ENCODE results near the gene TRAPPC12. TPM values are rescaled to one million over a fixed set of nuclear protein-coding genes. Genes with fewer than 3 reads are reported as not detected.

Gene TRAPPC12
- total and polyA plus RNA-seq, 8 donors: 35.2 to 97.5 (median 40.9) TPM

DNA sequence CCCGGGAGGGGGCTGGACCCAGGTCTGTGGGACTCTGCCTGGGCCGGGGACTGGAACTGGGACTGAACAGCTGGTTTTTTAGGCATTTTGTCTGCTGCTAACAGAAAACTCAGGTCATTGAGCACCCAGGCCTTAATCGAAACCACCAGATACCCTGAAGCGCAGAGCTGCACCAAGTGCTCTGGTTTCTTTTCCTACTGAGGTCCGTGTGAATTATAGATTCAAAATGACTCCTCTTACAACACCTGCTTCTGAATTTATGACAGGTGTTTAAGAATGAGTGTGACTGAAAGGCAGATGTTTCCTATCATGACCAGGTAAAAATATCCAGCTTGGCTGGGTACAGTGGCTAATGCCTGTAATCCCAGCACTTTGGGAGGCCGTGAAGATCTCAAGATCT lies 47.8 kb downstream of the TRAPPC12 start:
- H3K4me1 ChIP-seq: no peaks in the 10 kb centered on the region
- H3K27ac ChIP-seq: no peak overlapping the region
- H3K9me3 ChIP-seq: no peaks in the 10 kb centered on the region
- peaks cover 4 to 32% (median 9%) of the 10 kb centered on the region in 3 donors for H3K36me3 ChIP-seq
- ATAC-seq (no peak), DNase-seq (no peak), FAIRE-seq (no peak)
- no peaks in the 10 kb centered on the region for H3K27me3 ChIP-seq
- TF ChIP-seq, protein P1, sequence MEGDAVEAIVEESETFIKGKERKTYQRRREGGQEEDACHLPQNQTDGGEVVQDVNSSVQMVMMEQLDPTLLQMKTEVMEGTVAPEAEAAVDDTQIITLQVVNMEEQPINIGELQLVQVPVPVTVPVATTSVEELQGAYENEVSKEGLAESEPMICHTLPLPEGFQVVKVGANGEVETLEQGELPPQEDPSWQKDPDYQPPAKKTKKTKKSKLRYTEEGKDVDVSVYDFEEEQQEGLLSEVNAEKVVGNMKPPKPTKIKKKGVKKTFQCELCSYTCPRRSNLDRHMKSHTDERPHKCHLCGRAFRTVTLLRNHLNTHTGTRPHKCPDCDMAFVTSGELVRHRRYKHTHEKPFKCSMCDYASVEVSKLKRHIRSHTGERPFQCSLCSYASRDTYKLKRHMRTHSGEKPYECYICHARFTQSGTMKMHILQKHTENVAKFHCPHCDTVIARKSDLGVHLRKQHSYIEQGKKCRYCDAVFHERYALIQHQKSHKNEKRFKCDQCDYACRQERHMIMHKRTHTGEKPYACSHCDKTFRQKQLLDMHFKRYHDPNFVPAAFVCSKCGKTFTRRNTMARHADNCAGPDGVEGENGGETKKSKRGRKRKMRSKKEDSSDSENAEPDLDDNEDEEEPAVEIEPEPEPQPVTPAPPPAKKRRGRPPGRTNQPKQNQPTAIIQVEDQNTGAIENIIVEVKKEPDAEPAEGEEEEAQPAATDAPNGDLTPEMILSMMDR (IDR thresholded peaks at IDR 0.05): no peak
- intact Hi-C loops (cut with DNase I): loop anchor here in 1 of 3 donors (10.0 kb wide), 1 partner anchor 218 kb away; no protein-coding TSS in a partner anchor
- H3K4me3 ChIP-seq: no peak overlapping the region
- WGBS, 2 donors: 87 to 92% methylated on average over 6 of the region's 6 CpGs

DNA sequence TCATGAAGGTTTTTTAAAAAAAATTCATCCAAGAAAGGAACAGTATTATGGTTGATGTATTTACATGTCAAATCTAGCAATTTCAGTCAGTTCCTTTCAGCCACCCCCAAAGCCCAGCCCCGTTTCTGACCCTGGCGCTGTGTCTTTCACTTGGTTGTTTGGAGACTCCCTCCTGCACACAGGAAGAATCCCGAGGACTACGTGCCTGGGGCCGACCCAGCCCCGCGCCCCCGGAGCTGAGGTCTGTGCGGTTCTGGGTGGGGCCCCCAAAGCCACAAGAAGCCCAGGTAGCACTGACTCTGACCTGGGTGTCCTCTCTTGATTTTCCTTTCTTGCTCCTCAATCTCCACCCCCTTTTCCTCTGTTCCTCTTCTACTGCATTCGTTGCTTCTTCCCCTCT lies 49.1 kb downstream of the TRAPPC12 start:
- DNase-seq (no peak), ATAC-seq (no peak), FAIRE-seq (no peak)
- no peaks in the 10 kb centered on the region for H3K4me1 ChIP-seq
- WGBS, 2 donors: 92 to 93% methylated on average over 10 of the region's 10 CpGs
- intact Hi-C loops (cut with DNase I): loop anchor here in 1 of 3 donors (10.0 kb wide), 1 partner anchor 216 kb away; no protein-coding TSS in a partner anchor
- no peaks in the 10 kb centered on the region for H3K9me3 ChIP-seq
- no peak overlapping the region for H3K4me3 ChIP-seq
- H3K36me3 ChIP-seq: peaks cover 4 to 24% (median 9%) of the 10 kb centered on the region in 3 donors
- H3K27ac ChIP-seq: no peak overlapping the region
- H3K27me3 ChIP-seq: no peaks in the 10 kb centered on the region
- TF ChIP-seq, protein P1 (IDR thresholded peaks at IDR 0.05): no peak

DNA sequence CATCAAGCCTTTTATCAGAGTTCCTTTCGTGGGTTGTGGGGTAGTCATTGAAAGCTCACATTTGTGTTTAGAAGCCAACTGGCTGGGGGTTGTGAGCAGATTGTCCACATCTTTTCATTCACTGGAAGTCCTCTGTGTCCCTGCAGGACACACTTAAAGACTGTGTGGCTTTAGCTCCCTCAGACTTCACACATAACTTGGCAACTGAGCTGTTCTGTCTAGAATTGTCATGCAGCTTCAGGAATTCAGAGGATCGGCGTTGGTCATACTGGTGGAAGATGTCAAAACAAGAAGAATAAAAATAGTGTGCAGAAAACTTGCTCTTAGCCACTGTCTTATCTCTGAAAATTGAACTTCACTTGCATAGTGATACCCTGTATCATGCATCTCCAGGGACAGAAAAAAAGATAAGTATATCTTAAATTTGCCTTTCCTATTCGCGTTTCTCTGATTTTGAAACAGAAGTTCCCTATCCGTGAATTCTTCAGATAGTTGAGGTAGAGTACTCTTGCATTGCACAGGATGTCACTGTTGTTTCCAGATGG lies 49.6 kb downstream of the TRAPPC12 start:
- no peak for DNase-seq
- no peak for FAIRE-seq
- TF ChIP-seq, protein P1 (IDR thresholded peaks at IDR 0.05): no peak
- intact Hi-C loops (cut with DNase I): loop anchor here in 1 of 3 donors (10.0 kb wide), 1 partner anchor 216 kb away; no protein-coding TSS in a partner anchor
- ATAC-seq: no peak
- H3K9me3 ChIP-seq: no peaks in the 10 kb centered on the region
- H3K4me1 ChIP-seq: no peaks in the 10 kb centered on the region
- H3K27ac ChIP-seq: no peak overlapping the region
- H3K36me3 ChIP-seq: peaks cover 4 to 24% (median 9%) of the 10 kb centered on the region in 3 donors
- 81 to 82% methylated on average over 6 of the region's 6 CpGs for WGBS, 2 donors
- H3K27me3 ChIP-seq: no peaks in the 10 kb centered on the region
- no peak overlapping the region for H3K4me3 ChIP-seq

DNA sequence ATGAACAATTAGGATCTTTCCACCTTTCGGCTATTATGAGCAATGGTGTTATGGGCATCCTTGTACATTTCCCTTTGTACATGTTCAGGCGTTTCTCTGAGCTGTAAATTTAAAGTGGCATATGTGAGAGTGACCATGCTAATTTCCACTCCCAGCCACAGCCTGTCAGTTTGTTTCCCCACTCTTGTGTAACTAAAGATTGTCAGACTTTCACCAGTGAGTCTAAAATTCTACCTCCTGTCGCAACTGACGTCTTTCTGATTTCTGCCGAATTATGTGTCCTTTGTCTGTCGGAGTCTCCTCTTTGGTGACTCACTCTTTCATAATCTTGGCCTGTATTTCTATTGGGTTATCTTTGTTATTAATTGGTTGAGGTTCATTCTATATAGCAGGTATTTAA lies 50.7 kb downstream of the TRAPPC12 start:
- Histone ChIP-seq H3K27ac (no peak overlapping the region), H3K9me3 (no peaks in the 10 kb centered on the region), H3K4me1 (no peaks in the 10 kb centered on the region), H3K4me3 (no peak overlapping the region), H3K27me3 (no peaks in the 10 kb centered on the region), H3K36me3 (peaks cover 0 to 23% (median under 1%) of the 10 kb centered on the region in 3 donors)
- no peak for ATAC-seq
- TF ChIP-seq, protein P1 (IDR thresholded peaks at IDR 0.05): no peak
- no peak for DNase-seq
- intact Hi-C loops (cut with DNase I): no loop called here
- WGBS, 2 donors: 87 to 89% methylated on average over 6 of the region's 6 CpGs
- FAIRE-seq: no peak

DNA sequence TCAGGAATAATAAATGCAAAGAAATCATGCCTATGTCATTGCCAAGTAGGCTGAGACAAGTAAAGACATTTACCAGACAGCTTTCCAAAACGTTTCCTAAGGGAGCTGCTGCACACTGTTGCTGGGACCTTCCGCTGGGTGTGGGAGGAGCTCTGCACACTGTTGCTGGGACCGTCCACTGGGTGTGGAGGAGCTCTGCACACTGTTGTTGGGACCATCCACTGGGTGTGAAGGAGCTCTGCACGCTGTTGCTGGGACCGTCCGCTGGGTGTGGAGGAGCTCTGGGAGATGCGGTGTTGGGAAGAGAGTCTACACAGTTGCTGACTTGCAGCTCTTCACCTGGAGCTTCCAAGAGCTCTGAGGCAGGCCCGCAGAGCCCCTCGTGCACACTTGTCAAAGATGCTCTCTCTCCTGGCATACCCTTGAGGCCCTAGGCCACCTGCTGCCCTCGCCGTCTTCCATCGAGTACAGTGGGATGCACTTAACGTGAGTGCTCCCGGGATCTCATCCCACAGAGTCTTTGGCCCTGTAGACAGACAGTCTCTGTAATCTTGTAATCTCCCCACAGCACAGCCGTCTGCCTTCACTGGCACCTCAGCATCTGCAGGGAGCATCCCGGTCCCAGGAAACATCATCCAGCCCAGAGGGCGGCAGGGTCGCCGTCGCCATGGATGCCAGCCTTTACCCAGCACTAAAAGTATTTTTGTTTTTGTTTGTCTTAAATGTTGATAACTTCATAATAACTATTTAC lies 51.4 kb downstream of the TRAPPC12 start:
- Histone ChIP-seq H3K27me3 (no peaks in the 10 kb centered on the region), H3K27ac (no peak overlapping the region), H3K9me3 (no peaks in the 10 kb centered on the region), H3K4me3 (no peak overlapping the region), H3K36me3 (peaks cover 0 to 21% (median 0%) of the 10 kb centered on the region in 3 donors), H3K4me1 (no peaks in the 10 kb centered on the region)
- DNase-seq: peak in 1 of 6 donors; percentile 39
- WGBS, 2 donors: 88 to 89% methylated on average over 20 of the region's 20 CpGs
- intact Hi-C loops (cut with DNase I): no loop called here
- no peak for FAIRE-seq
- TF ChIP-seq, protein P1 (IDR thresholded peaks at IDR 0.05): no peak
- ATAC-seq: no peak
